Neuronal stem cell (in vitro differentiated cells): ENCODE data around the gene GCNT2.
"Not testable (repeated sequence)": the region's sequence is repeated elsewhere in the genome, so short reads cannot be mapped to it uniquely, and the experiment has no call there.

Source experiments
- DNase-seq: peaks from one replicate; pipeline ENCODE4 v3.0.0-alpha.2; 2013; ENCODE audit warnings: low spot score
- H2AFZ ChIP-seq: one replicate; pipeline ENCODE4 v1.6.1; 2013; ENCODE audit warnings: mild to moderate bottlenecking, low read length, inconsistent platforms
- H2AK5ac ChIP-seq: 2 replicates; pipeline ENCODE4 v1.6.1; 2013; ENCODE audit warnings: low read depth, mild to moderate bottlenecking, inconsistent platforms, low read length, moderate library complexity, mixed read lengths
- H2BK120ac ChIP-seq: 2 replicates; pipeline ENCODE4 v1.6.1; 2013; ENCODE audit warnings: low read depth, mild to moderate bottlenecking, inconsistent platforms, low read length, moderate library complexity, mixed read lengths
- H2BK12ac ChIP-seq: one replicate; pipeline ENCODE4 v1.6.1; 2013; ENCODE audit warnings: low read length, inconsistent platforms
- H2BK15ac ChIP-seq: 2 replicates; pipeline ENCODE4 v1.6.1; 2013; ENCODE audit warnings: mild to moderate bottlenecking, low read length, inconsistent platforms, mixed read lengths
- H2BK5ac ChIP-seq: one replicate; pipeline ENCODE4 v1.6.1; 2013; ENCODE audit warnings: inconsistent platforms, mild to moderate bottlenecking, low read length, moderate library complexity
- H3K14ac ChIP-seq: one replicate; pipeline ENCODE4 v1.6.1; 2013; ENCODE audit warnings: low read length, inconsistent platforms
- H3K18ac ChIP-seq: 2 replicates; pipeline ENCODE4 v1.6.1; 2013; ENCODE audit warnings: low read length, inconsistent platforms
- H3K23ac ChIP-seq: 2 replicates; pipeline ENCODE4 v1.6.1; 2013; ENCODE audit warnings: low read depth, mild to moderate bottlenecking, mixed read lengths, low read length, inconsistent platforms; ENCODE audit not compliant: poor library complexity
- H3K27ac ChIP-seq: replicated peaks from 3 replicates; pipeline ENCODE4 v1.5.1; 2013; ENCODE audit warnings: low read length, inconsistent platforms
- H3K27me3 ChIP-seq, 3 experiments: 2 replicates each; pipeline ENCODE4 v1.6.1; 2013; ENCODE audit warnings: low read length in 3 of 3, mild to moderate bottlenecking in 2 of 3, inconsistent platforms in 1 of 3, low read depth in 1 of 3, mixed read lengths in 1 of 3, moderate library complexity in 1 of 3; ENCODE audit not compliant: control insufficient read depth in 3 of 3, insufficient read depth in 3 of 3
- H3K36me3 ChIP-seq, 2 donors: replicated peaks in 1 of 2; 2 replicates each; pipeline ENCODE4 v1.6.1; 2013; ENCODE audit warnings: low read length in 2 of 2; ENCODE audit not compliant: control insufficient read depth in 2 of 2, insufficient read depth in 2 of 2
- H3K4ac ChIP-seq: 2 replicates; pipeline ENCODE4 v1.6.1; 2013; ENCODE audit warnings: inconsistent platforms, mild to moderate bottlenecking, low read length, moderate library complexity
- H3K4me1 ChIP-seq, 2 donors: 1 replicate in 1 of 2; 2 replicates in 1 of 2; pipeline ENCODE4 v1.6.1; 2013; ENCODE audit warnings: low read length in 2 of 2, low read depth in 1 of 2; ENCODE audit not compliant: control insufficient read depth in 2 of 2, insufficient read depth in 1 of 2
- H3K4me2 ChIP-seq: one replicate; pipeline ENCODE4 v1.6.1; 2013; ENCODE audit warnings: mild to moderate bottlenecking, low read length, inconsistent platforms; ENCODE audit not compliant: insufficient read depth, poor library complexity, severe bottlenecking
- H3K4me3 ChIP-seq, 2 donors: 2 replicates each; pipeline ENCODE4 v1.5.1; 2013; ENCODE audit warnings: low read length in 2 of 2, mild to moderate bottlenecking in 2 of 2, inconsistent platforms in 1 of 2, moderate library complexity in 1 of 2
- H3K79me1 ChIP-seq: one replicate; pipeline ENCODE4 v1.6.1; 2013; ENCODE audit warnings: low read depth, mild to moderate bottlenecking, inconsistent platforms, low read length, moderate library complexity
- H3K9ac ChIP-seq: one replicate; pipeline ENCODE4 v1.6.1; 2013; ENCODE audit warnings: mild to moderate bottlenecking, low read depth, low read length, inconsistent platforms; ENCODE audit not compliant: poor library complexity
- H3K9me3 ChIP-seq, 2 donors: replicated peaks in 1 of 2; 2 replicates each; pipeline versions ENCODE3 to v1.6.1; 2013; ENCODE audit warnings: low read length in 2 of 2, mild to moderate bottlenecking in 2 of 2, inconsistent platforms in 1 of 2, low read depth in 1 of 2, mixed read lengths in 1 of 2, moderate library complexity in 1 of 2; ENCODE audit not compliant: control insufficient read depth in 2 of 2, insufficient read depth in 1 of 2
- H4K8ac ChIP-seq: one replicate; pipeline ENCODE4 v1.6.1; 2013; ENCODE audit warnings: low read depth, mild to moderate bottlenecking, inconsistent platforms, low read length, moderate library complexity
- H4K91ac ChIP-seq: one replicate; pipeline ENCODE4 v1.6.1; 2013; ENCODE audit warnings: low read length, low read depth, mild to moderate bottlenecking, inconsistent platforms; ENCODE audit not compliant: poor library complexity
- WGBS, 2 donors: extraction: QIAGEN DNeasy Blood & Tissue Kit; methylation state at CpG; one replicate each; pipeline ENCODE4 v1.1.7; 2013; ENCODE audit warnings: missing lambda C conversion rate in 2 of 2, mixed read lengths in 1 of 2; ENCODE audit not compliant: insufficient read length in 2 of 2, insufficient replicate concordance in 1 of 2; ENCODE audit errors: extremely low coverage in 2 of 2; 5-methylcytosine and 5-hydroxymethylcytosine counted together

Gene GCNT2

DNA sequence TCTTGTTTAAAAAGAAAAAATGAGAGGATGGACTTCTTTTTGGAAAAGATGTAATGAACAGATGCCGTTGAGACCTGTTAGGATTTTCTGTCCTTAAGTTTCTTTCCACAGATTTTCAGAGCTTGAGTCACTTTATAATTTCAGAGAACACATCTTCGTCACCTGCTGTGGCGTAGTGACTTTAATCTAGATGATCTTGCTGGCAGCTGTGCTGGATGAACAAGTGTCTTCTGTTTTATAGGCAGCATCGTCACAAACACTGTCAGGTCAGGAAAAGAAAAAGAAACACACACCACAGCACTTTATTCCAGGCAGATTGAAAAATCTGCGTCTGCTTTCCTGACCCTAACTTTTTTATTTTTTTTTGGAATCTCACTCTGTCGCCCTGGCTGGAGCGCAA lies 35.7 kb upstream of the GCNT2 start:
- Histone ChIP-seq H3K4ac (no peak overlapping the region), H4K91ac (no peak overlapping the region), H3K27me3 (peaks cover 0 to 24% (median 0%) of the 10 kb centered on the region in 3 experiments), H3K4me3 (no peak overlapping the region), H2AFZ (no peak overlapping the region), H2AK5ac (no peak overlapping the region), H2BK12ac (no peak overlapping the region), H3K23ac (no peak overlapping the region), H2BK5ac (no peak overlapping the region), H3K9me3 (peaks cover 0 to 2% of the 10 kb centered on the region in 2 donors), H3K27ac (no peak overlapping the region), H3K4me1 (no peaks in the 10 kb centered on the region), H3K4me2 (no peak overlapping the region), H3K9ac (no peak overlapping the region), H2BK15ac (no peak overlapping the region), H3K14ac (no peak overlapping the region), H2BK120ac (no peak overlapping the region), H3K79me1 (no peaks in the 10 kb centered on the region), H3K18ac (no peak overlapping the region), H4K8ac (no peak overlapping the region), H3K36me3 (no peaks in the 10 kb centered on the region)
- no peak for DNase-seq
- no CpG with 5 or more reads among the region's 7 CpGs for WGBS, 2 donors

DNA sequence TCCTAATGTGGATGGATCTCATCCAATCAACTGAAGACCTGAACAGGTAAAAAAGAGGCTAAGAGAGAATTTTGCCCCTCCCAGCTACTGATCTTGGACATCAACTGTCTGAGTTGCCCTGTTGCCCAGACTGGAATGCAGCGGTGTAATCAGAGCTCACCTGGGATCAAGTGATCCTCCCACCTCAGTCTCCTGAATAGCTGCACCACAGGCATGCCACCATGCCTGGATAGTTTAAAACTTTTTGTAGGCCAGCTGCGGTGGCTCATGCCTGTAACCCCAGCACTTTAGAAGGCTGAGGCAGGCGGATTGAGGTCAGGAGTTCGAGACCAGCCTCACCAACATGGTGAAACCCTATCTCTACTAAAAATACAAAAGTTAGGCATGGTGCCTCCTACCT lies 34.9 kb upstream of the GCNT2 start:
- Histone ChIP-seq H3K4me2 (no peak overlapping the region), H3K4ac (no peak overlapping the region), H3K36me3 (no peaks in the 10 kb centered on the region), H3K4me3 (no peak overlapping the region), H2AK5ac (no peak overlapping the region), H2BK12ac (no peak overlapping the region), H4K91ac (no peak overlapping the region), H2BK120ac (no peak overlapping the region), H2AFZ (no peak overlapping the region), H3K14ac (no peak overlapping the region), H3K27me3 (peaks cover 0 to 24% (median 0%) of the 10 kb centered on the region in 3 experiments), H4K8ac (no peak overlapping the region), H2BK15ac (no peak overlapping the region), H3K4me1 (no peaks in the 10 kb centered on the region), H3K18ac (no peak overlapping the region), H3K9me3 (peaks cover 0 to 2% of the 10 kb centered on the region in 2 donors), H3K79me1 (no peaks in the 10 kb centered on the region), H3K23ac (no peak overlapping the region), H3K27ac (no peak overlapping the region), H2BK5ac (no peak overlapping the region), H3K9ac (no peak overlapping the region)
- DNase-seq: no peak
- no CpG with 5 or more reads among the region's 4 CpGs for WGBS, 2 donors

DNA sequence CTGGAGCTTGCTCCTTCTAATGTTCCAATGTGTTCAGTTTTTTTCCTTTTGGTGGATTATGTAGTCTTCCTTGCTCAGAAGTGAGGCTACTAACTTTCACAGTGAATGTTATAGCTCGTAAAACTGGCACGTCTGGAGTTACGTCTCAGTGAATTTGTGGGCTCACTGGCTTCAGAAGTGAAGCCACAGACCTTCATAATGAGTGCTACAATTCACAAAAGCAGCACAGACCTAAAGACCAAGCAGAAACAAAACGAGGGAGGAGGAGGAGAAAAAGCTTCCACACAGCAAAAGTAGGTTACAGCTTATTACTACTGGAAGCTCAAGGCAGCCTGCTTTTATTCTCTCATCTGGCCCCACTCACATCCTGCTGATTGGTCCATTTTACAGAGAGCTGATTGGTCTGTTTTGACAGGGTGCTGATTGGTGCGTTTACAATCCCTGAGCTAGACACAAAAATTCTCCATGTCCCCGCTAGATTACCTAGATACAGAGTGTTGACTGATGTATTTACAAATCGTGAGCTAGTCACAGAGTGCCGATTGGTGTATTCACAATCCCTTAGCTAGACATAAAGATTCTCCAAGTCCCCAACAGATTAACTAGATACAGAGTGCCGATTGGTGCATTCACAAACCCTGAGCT lies 34.1 kb upstream of the GCNT2 start:
- not testable (repeated sequence) for H3K79me1 ChIP-seq, H4K91ac ChIP-seq, H3K9me3 ChIP-seq, H2AFZ ChIP-seq, H3K4ac ChIP-seq, H2BK120ac ChIP-seq, H3K14ac ChIP-seq, H3K18ac ChIP-seq, H3K23ac ChIP-seq, H2BK15ac ChIP-seq, H2BK5ac ChIP-seq, H3K4me3 ChIP-seq, H3K27ac ChIP-seq, H3K9ac ChIP-seq, H3K4me1 ChIP-seq, H3K36me3 ChIP-seq, H2BK12ac ChIP-seq, H2AK5ac ChIP-seq, DNase-seq, H4K8ac ChIP-seq, H3K4me2 ChIP-seq
- no CpG with 5 or more reads among the region's 9 CpGs for WGBS, 2 donors
- H3K27me3 ChIP-seq: peaks cover 0 to 24% (median 0%) of the 10 kb centered on the region in 3 experiments

DNA sequence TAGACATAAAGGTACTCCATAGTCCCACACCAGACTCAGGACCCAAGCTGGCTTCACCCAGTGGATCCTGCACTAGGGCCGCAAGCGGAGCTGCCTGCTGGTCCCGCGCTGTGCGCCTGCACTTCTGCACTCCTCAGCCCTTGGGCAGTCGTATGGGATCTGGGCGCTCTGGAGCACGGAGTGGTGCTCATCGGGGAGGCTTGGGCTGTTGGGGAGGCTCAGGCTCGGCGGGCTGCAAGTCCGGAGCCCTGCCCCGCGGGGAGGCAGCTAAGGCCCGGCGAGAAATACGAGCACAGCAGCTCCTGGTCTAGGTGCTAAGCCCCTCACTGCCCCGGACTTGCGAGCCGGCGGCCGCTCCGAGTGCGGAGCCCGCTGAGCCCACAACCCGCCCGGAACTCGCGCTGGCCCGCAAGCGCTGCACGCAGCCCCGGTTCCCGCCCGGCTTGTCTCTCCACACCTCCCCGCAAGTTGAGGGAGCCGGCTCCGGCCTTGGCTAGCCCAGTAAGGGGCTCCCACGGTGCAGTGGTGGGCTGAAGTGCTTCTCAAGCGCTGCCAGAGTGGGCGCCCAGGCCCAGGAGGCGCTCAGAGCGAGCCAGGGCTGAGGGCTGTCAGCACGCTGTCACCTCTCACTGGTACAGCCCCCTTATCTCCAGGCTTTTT lies 33.4 kb upstream of the GCNT2 start:
- no peak overlapping the region for H4K8ac ChIP-seq
- no peak overlapping the region for H2BK5ac ChIP-seq
- no peak for DNase-seq

More for the DNA sequence above, 33.4 kb upstream of the GCNT2 start:
- no CpG with 5 or more reads among the region's 44 CpGs for WGBS, 2 donors
- Histone ChIP-seq H3K4me1 (no peaks in the 10 kb centered on the region), H3K27ac (no peak overlapping the region), H3K14ac (no peak overlapping the region), H4K91ac (no peak overlapping the region), H3K18ac (peak overlapping the region; percentile 40), H3K9ac (no peak overlapping the region), H2BK12ac (no peak overlapping the region), H3K4me2 (no peak overlapping the region), H2BK15ac (peak overlapping the region; percentile 49), H2BK120ac (no peak overlapping the region), H3K27me3 (peaks cover 0 to 24% (median 0%) of the 10 kb centered on the region in 3 experiments), H3K79me1 (no peaks in the 10 kb centered on the region), H2AFZ (peak overlapping the region; percentile 75), H3K36me3 (no peaks in the 10 kb centered on the region), H3K4ac (no peak overlapping the region), H2AK5ac (peak overlapping the region; percentile 57), H3K4me3 (no peak overlapping the region), H3K23ac (no peak overlapping the region), H3K9me3 (no peaks in the 10 kb centered on the region)
